Large intestine (tissue), 3 donors: ENCODE measurements around the gene GJD3. TPM values are rescaled to one million over a fixed set of nuclear protein-coding genes. Genes with fewer than 3 reads are reported as not detected.
A peak's percentile ranks its signal among the peaks of the same experiment; 100 is the strongest.

ENCODE experiments used
- DNase-seq, 2 donors: peaks; one replicate each; pipeline versions ENCODE4 v3.0.0 to v3.0.0-alpha.2; 2013
- H3K27ac ChIP-seq: one replicate; pipeline ENCODE4 v1.5.1; 2013; ENCODE audit warnings: low read length
- H3K27me3 ChIP-seq: 2 replicates; pipeline ENCODE4 v1.6.1; 2013; ENCODE audit warnings: low read length; ENCODE audit not compliant: control insufficient read depth, insufficient read depth
- H3K36me3 ChIP-seq: 2 replicates; pipeline ENCODE4 v1.6.1; 2013; ENCODE audit warnings: low read length; ENCODE audit not compliant: control insufficient read depth, insufficient read depth
- H3K4me1 ChIP-seq: one replicate; pipeline ENCODE4 v1.6.1; 2013; ENCODE audit warnings: low read length; ENCODE audit not compliant: control insufficient read depth, insufficient read depth
- H3K4me3 ChIP-seq: one replicate; pipeline ENCODE4 v1.5.1; 2013; ENCODE audit warnings: low read length
- H3K9me3 ChIP-seq: one replicate; pipeline ENCODE4 v1.6.1; 2013; ENCODE audit warnings: mild to moderate bottlenecking, low read depth, low read length, moderate library complexity; ENCODE audit not compliant: control insufficient read depth
- WGBS: methylation state at CpG from one replicate; pipeline ENCODE4 v1.1.5; 2013; ENCODE audit warnings: low lambda C conversion rate; ENCODE audit not compliant: insufficient coverage; 5-methylcytosine and 5-hydroxymethylcytosine counted together
- polyA plus RNA-seq: library from polyadenylated mRNA; unstranded; fragments of 120-200 nt; gene quantifications from one replicate; pipeline ENCODE4 v1.2.1, GENCODE V29; 2013

Gene GJD3
- polyA plus RNA-seq, 1 donor: 0.36 TPM

DNA sequence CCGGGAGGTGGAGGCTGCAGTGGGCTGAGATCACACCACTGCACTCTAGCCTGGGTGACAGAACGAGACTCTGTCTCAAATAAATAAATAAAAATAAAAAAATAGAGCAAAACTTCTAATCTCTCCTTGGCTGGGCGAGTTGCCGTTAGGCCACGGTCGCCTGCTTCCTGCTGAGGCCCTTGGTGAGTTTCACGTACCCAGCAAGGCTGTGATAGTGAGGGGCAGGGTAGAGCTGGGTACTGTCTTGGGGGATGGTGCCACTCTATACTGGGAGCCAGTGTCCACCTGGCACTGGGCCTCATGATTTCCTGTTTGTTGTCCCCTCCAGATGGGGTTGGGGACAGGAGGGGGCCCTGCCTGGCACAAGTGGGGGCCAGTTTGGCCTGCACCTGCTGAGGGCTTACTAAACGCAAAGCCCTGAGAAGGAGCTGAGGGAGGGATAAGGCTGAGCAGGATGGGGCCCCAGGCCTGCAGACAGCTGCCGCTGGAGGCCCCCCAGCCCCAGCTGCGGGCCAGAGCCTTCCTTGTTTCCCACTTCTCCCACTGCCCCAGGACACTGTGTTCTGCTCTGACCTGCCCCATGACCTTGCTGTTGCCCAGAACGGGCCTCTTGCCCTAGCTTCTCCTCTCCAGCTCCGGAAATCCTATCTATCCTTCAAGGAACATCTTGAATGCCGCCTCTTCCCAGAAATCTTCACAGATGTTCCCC lies 25.4 kb downstream of the GJD3 start:
- Histone ChIP-seq H3K27ac (no peak overlapping the region), H3K4me1 (peaks cover 18% of the 10 kb centered on the region), H3K27me3 (no peaks in the 10 kb centered on the region), H3K36me3 (peaks cover 18% of the 10 kb centered on the region), H3K9me3 (no peaks in the 10 kb centered on the region), H3K4me3 (no peak overlapping the region)
- no peak for DNase-seq
- WGBS: 76% methylated on average over 5 of the region's 13 CpGs

DNA sequence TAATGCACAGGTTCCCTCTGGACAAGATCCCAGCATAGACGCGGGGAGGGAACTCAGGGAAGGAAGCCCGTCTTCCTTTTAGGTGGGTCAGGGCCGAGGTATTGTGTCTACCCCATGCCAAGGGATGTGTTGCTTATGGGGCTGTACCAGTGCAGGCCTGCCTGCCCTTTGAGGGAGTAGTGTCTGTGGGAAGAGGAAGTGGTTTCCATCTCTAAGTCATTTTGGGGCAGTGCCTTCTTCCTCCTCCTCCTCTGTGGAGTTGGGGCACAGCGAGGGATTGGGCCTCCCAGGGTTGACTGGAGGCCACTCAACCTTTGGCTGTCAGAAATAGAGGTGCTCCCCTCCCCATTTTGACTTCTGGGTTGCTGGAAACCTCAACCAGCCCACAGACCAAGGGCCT lies 26.5 kb downstream of the GJD3 start:
- peaks cover 22% of the 10 kb centered on the region for H3K36me3 ChIP-seq
- no peak overlapping the region for H3K27ac ChIP-seq
- no peak overlapping the region for H3K4me3 ChIP-seq
- DNase-seq: no peak
- H3K27me3 ChIP-seq: no peaks in the 10 kb centered on the region
- WGBS: no CpG with 5 or more reads among the region's 5 CpGs
- peaks cover 16% of the 10 kb centered on the region for H3K4me1 ChIP-seq
- H3K9me3 ChIP-seq: no peaks in the 10 kb centered on the region

DNA sequence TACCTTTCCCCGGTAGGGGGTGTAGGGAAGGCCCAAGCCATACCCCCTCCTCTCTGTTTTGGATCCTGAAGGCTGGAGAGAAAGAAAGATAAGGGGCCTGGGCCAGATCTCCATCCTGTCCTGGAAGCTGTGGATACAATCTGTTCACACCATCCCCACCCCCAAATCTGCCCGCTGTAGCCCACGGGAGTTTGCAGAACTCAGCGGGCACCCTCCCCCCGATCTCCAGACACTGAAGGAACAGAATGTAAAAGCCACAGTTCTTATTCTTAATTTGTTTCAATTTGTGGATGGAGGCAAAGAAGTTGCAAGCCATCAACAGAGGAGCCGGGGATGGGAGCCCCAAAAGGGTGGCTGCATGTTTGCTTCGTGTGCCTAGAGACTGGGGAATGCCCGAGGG lies 27.2 kb downstream of the GJD3 start:
- H3K27me3 ChIP-seq: no peaks in the 10 kb centered on the region
- H3K27ac ChIP-seq: no peak overlapping the region
- peaks cover 20% of the 10 kb centered on the region for H3K4me1 ChIP-seq
- peaks cover 28% of the 10 kb centered on the region for H3K36me3 ChIP-seq
- H3K9me3 ChIP-seq: no peaks in the 10 kb centered on the region
- no peak for DNase-seq
- no CpG with 5 or more reads among the region's 8 CpGs for WGBS
- no peak overlapping the region for H3K4me3 ChIP-seq

DNA sequence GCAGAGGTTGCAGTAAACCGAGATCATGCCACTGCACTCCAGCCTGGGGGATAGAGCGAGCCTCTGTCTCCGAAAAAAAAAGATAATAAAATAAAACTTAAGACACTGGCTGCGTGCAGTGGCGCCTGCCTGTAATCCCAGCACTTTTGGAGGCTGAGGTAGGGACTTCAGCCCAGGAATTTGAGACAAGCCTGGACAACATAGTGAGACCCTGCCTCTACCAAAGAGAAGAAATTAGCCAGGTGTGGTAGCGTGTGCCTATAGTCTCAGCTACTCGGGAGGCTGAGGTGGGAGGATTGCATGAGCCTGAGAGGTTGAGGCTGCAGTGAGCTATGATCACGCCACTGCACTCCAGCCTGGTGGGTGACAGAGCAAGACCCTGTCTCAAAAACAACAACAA lies 28.9 kb downstream of the GJD3 start:
- 100% methylated on average over 1 of the region's 8 CpGs for WGBS
- no peak overlapping the region for H3K27ac ChIP-seq
- DNase-seq: no peak
- no peak overlapping the region for H3K4me3 ChIP-seq
- H3K9me3 ChIP-seq: peaks cover 4% of the 10 kb centered on the region
- H3K27me3 ChIP-seq: no peaks in the 10 kb centered on the region
- peaks cover 44% of the 10 kb centered on the region for H3K36me3 ChIP-seq
- peaks cover 32% of the 10 kb centered on the region for H3K4me1 ChIP-seq

DNA sequence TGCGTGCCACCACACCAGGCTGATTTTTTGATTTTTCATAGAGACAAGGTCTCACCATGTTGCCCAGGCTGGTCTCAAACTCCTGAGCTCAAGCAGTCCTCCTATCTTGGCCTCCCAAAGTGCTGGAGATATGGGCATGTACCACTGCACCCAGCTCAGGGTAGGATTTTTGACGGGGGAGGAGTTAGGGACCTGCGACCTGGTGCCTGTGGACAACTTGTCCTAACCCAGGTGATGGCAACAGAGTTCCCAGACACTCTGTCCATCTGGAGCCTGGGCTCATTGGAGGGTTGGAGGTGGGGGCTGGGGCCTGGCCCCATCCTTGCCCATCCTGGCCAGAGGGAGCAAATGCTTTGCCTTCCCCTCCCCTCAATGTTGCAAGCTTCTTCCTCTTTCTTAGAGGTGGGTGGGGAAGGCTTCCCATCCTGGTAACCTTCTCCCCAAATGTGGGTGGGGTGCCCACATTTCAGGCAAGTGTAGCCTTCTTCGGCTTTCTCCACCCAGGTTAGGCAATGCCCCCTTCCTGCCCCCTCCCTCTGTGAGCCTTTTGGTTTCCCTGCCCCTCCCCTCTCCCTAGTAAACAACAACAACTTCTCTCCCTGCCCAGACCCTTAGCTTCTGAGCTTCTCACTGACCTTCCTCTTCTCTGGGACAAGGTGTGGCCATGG lies 30.6 kb downstream of the GJD3 start:
- no peak overlapping the region for H3K4me3 ChIP-seq
- peaks cover 38% of the 10 kb centered on the region for H3K36me3 ChIP-seq
- peaks cover 36% of the 10 kb centered on the region for H3K4me1 ChIP-seq
- no peak overlapping the region for H3K27ac ChIP-seq
- H3K27me3 ChIP-seq: no peaks in the 10 kb centered on the region
- H3K9me3 ChIP-seq: peaks cover 4% of the 10 kb centered on the region
- DNase-seq: no peak
- WGBS: no CpG with 5 or more reads among the region's 4 CpGs

DNA sequence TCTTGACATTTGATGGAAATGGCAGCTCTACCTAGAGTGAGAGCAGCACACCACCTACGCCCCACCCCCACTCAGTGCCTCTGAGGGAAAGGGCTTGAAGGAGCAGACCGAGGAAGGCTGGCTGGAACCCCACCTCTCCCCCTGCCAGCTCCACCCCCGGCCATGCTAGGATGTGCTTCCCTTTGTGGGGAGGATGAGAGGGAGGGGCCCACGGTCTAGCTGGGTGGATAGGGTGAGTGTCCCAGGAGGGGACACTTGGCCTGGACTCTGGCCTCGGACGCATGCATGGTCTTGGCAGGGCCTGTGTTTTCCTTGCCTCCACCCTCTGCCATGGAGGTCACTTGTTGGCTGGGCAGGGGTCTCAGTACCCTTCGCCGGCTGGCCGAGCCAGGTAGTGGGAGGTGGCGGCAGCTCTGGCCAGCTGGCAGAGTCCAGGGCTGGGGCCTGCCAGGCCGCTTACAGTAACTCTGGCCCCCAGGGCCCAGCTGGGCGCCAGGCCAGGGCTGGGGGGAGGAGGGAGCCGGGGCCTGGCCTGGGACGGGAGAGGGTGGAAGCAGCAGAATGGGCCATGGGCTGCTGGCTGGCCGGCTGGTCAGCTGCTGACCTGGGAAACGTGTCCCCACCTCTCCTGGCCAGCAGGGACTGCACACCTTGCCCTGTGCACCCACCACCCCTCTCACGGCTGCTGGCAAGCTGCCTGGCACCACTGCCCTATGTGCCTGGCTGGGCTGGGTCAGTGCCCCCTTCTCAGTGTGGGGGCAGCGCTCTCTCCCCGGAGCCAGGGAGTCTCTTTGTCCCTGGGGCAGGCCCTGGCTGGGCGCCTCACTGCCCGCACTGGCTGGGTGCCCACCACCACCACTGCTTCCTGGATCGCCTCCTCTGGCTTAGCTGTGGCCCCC lies 32.5 kb downstream of the GJD3 start:
- Histone ChIP-seq H3K27ac (peak overlapping the region; percentile 36), H3K4me1 (peaks cover 48% of the 10 kb centered on the region), H3K4me3 (no peak overlapping the region), H3K27me3 (no peaks in the 10 kb centered on the region), H3K36me3 (peaks cover 32% of the 10 kb centered on the region), H3K9me3 (peaks cover 4% of the 10 kb centered on the region)
- peak in 1 of 2 donors; percentile 45 for DNase-seq
- WGBS: no CpG with 5 or more reads among the region's 22 CpGs

DNA sequence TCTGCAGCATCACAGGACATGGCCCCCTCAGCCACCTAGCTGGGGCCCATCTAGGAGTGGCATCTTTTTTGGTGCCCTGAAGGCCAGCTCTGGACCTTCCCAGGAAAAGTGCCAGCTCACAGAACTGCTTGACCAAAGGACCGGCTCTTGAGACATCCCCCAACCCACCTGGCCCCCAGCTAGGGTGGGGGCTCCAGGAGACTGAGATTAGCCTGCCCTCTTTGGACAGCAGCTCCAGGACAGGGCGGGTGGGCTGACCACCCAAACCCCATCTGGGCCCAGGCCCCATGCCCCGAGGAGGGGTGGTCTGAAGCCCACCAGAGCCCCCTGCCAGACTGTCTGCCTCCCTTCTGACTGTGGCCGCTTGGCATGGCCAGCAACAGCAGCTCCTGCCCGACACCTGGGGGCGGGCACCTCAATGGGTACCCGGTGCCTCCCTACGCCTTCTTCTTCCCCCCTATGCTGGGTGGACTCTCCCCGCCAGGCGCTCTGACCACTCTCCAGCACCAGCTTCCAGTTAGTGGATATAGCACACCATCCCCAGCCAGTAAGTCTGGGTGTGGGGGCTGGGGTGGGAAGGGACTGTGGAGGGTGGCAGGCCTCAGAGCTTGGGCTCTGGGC lies 33.6 kb downstream of the GJD3 start:
- Histone ChIP-seq H3K27ac (peak overlapping the region; percentile 36), H3K4me1 (peaks cover 58% of the 10 kb centered on the region), H3K27me3 (no peaks in the 10 kb centered on the region), H3K9me3 (peaks cover 4% of the 10 kb centered on the region), H3K36me3 (peaks cover 32% of the 10 kb centered on the region), H3K4me3 (no peak overlapping the region)
- WGBS: no CpG with 5 or more reads among the region's 10 CpGs
- no peak for DNase-seq

DNA sequence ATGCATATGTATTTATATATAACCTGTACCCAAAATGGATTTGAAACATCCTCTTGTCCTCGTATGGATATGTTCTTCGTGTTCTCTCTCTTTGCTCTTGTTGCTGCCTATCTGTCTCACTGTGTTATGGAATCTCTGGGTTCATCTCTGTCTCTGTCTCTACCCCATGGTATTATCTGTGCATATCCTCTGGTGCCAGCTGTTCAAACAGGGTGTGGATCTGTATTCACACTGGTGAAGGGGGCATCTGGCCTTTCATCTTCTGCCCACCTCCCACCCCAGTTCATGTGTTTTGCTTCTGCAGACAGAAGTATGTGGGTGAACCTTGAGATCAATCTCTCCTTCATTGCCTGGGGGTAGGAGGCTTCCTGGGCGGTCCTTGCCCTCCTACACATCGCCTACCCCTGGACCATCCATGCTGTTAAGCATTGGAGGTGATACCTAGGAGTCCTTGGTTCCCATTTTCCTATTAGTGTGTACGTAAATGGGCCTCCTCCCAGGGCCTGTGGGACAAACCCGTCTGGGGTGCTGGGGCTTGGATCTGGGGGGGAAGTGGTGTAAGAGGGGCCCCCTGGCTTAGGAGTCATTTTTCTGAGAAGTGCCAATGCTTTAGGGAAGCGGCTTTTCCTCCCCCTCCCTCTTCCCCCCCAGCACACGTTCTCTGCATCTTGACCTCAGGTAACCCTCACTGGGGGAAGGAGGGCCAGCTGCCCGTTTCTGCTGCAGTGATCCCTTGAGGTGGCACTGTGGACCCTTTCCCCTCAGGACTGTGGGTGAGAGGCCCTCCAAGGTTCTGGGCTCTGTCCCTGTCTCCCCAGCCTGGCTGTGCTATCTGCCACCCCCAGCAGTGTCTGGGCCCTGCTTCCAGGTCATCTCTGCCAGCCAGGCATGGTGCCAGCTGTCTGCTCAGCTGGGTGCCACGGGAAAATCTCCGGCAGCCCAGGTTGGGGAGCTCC lies 34.4 kb downstream of the GJD3 start:
- H3K9me3 ChIP-seq: peaks cover 4% of the 10 kb centered on the region
- no peak overlapping the region for H3K27ac ChIP-seq
- no peaks in the 10 kb centered on the region for H3K27me3 ChIP-seq
- no peak for DNase-seq
- no peak overlapping the region for H3K4me3 ChIP-seq
- peaks cover 61% of the 10 kb centered on the region for H3K4me1 ChIP-seq
- H3K36me3 ChIP-seq: peaks cover 32% of the 10 kb centered on the region
- 67% methylated on average over 2 of the region's 11 CpGs for WGBS

DNA sequence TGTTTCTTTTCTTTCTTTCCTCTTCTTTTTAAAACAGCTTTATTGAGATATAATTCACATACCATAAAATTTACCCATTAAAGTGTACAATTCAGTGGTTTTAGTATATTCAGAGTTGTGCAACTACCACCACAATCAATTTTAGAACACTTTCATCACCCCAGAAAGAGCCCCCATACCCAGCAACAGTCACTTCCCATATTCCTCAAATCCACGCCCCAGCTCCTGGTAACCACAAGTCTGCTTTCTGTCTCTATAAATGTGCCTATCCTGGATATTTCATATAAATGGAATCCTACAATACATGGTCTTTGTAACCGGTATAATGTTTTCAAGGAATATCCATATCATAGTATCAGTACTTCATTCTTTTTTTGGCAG lies 36.2 kb downstream of the GJD3 start:
- Histone ChIP-seq H3K9me3 (peaks cover 4% of the 10 kb centered on the region), H3K36me3 (peaks cover 28% of the 10 kb centered on the region), H3K27ac (no peak overlapping the region), H3K4me1 (peaks cover 65% of the 10 kb centered on the region), H3K4me3 (no peak overlapping the region), H3K27me3 (no peaks in the 10 kb centered on the region)
- 90% methylated on average over 2 of the region's 2 CpGs for WGBS
- no peak for DNase-seq
